DND-41 (cell line): Measurements from ENCODE around the gene IRF2BP1.

Experiments used
- ATAC-seq: fragments of 200-7000 bp; cut with Tn5 transposase; 3 replicates; pipeline ENCODE4 v1.9.1; 2021; ENCODE audit warnings: low read depth; ENCODE audit not compliant: insufficient read depth
- DNase-seq: peaks from one replicate; pipeline ENCODE4 v3.0.0-alpha.2; 2020
- H2AFZ ChIP-seq: 2 replicates; pipeline ENCODE4 v1.6.0; 2012; ENCODE audit warnings: low read depth, low read length
- H3K27ac ChIP-seq: 2 replicates; pipeline ENCODE4 v1.5.1; 2012; ENCODE audit warnings: low read length, inconsistent platforms
- H3K27me3 ChIP-seq: fragments of 200-600 bp; sonication (generic); 2 replicates; pipeline ENCODE4 v1.6.0; 2012; ENCODE audit warnings: low read length, mild to moderate bottlenecking, inconsistent platforms; ENCODE audit not compliant: insufficient read depth, poor library complexity
- H3K36me3 ChIP-seq: 2 replicates; pipeline ENCODE4 v1.5.1; 2012; ENCODE audit warnings: low read length, inconsistent platforms; ENCODE audit not compliant: insufficient read depth
- H3K4me1 ChIP-seq: 2 replicates; pipeline ENCODE4 v1.5.1; 2012; ENCODE audit warnings: mild to moderate bottlenecking, low read length; ENCODE audit not compliant: insufficient read depth
- H3K4me2 ChIP-seq: 2 replicates; pipeline ENCODE4 v1.6.0; 2012; ENCODE audit warnings: mild to moderate bottlenecking, moderate library complexity, low read length, inconsistent platforms; ENCODE audit not compliant: insufficient read depth
- H3K4me3 ChIP-seq, 2 experiments: fragments of 200-600 bp in 1 of 2; shearing (Covaris generic) in 1 of 2; 2 replicates each; pipeline ENCODE4 v1.5.1; 2012 to 2016; ENCODE audit warnings: inconsistent platforms in 2 of 2, low read length in 2 of 2, mild to moderate bottlenecking in 2 of 2, low read depth in 1 of 2, moderate library complexity in 1 of 2
- H3K79me2 ChIP-seq: 2 replicates; pipeline ENCODE4 v1.6.0; 2012; ENCODE audit warnings: low read length, inconsistent platforms; ENCODE audit not compliant: insufficient read depth
- H3K9ac ChIP-seq: 2 replicates; pipeline ENCODE4 v1.6.0; 2012; ENCODE audit warnings: low read depth, mild to moderate bottlenecking, inconsistent platforms, low read length, moderate library complexity
- H3K9me3 ChIP-seq: 2 replicates; pipeline ENCODE4 v1.5.1; 2012; ENCODE audit warnings: low read length, moderate library complexity, mild to moderate bottlenecking, inconsistent platforms; ENCODE audit not compliant: insufficient read depth, severe bottlenecking
- H4K20me1 ChIP-seq: 2 replicates; pipeline ENCODE4 v1.6.0; 2012; ENCODE audit warnings: low read length; ENCODE audit not compliant: insufficient read depth
- EZH2 ChIP-seq: IDR thresholded peaks from 3 replicates; pipeline ENCODE4 v1.6.1; 2012; ENCODE audit warnings: borderline replicate concordance, low read depth, mild to moderate bottlenecking, moderate library complexity, low read length, inconsistent platforms; ENCODE audit not compliant: severe bottlenecking
- TF ChIP-seq, protein P1 (sequence below): IDR thresholded peaks from 2 replicates; pipeline ENCODE4 v1.5.1; 2012; ENCODE audit warnings: borderline replicate concordance, low read length, moderate library complexity, mild to moderate bottlenecking; ENCODE audit not compliant: poor library complexity, severe bottlenecking; ENCODE audit errors: extremely low read depth

IRF2BP1 gene

DNA sequence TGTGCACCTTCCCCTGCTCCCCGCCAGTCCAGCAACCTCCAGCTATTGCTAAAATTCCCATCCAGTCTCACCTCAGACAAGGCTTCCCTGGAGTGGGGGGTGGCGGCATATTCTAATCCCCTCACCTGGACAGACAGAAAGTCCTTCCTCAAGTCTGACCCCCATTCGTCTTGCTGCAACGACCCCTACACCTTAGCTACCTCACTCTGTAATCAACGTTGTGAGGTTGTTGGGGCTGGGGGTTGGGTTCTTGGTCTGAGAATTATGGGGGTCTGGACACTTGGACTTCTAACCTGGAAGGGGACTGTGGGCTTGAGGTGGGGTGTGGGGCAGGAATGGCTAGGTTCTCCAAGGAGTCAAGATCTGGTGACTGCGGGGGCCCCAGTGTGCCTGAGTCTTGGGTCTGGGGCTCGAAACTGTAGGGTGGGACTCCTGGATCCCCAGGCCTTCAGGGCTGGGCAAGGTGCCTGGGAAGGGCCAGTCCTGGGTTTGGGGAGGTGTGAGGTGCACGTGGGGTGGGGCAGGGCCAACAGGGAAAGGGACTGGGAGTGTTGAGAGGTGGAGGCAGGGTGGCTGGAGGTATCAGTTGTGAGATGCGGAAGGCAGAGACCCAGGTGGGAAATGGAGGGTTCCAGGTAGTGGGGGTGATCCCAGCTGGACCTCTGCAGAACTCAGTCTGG is 20.5 kb downstream of the IRF2BP1 start:
- no peak overlapping the region for H3K27ac ChIP-seq
- H3K9me3 ChIP-seq, result no peaks in the 10 kb centered on the region
- DNase-seq (no peak), ATAC-seq (no peak)
- no peak overlapping the region for H3K4me3 ChIP-seq
- no peak overlapping the region for H3K9ac ChIP-seq
- 0 out of 2 replicates have a peak, but pooled peaks cover 5% of the 10 kb centered on the region for H3K36me3 ChIP-seq
- H3K4me2 ChIP-seq, result no peak overlapping the region
- no peaks in the 10 kb centered on the region for H3K27me3 ChIP-seq
- no peaks in the 10 kb centered on the region for H4K20me1 ChIP-seq
- TF ChIP-seq EZH2, result no peak
- TF ChIP-seq, protein P1, sequence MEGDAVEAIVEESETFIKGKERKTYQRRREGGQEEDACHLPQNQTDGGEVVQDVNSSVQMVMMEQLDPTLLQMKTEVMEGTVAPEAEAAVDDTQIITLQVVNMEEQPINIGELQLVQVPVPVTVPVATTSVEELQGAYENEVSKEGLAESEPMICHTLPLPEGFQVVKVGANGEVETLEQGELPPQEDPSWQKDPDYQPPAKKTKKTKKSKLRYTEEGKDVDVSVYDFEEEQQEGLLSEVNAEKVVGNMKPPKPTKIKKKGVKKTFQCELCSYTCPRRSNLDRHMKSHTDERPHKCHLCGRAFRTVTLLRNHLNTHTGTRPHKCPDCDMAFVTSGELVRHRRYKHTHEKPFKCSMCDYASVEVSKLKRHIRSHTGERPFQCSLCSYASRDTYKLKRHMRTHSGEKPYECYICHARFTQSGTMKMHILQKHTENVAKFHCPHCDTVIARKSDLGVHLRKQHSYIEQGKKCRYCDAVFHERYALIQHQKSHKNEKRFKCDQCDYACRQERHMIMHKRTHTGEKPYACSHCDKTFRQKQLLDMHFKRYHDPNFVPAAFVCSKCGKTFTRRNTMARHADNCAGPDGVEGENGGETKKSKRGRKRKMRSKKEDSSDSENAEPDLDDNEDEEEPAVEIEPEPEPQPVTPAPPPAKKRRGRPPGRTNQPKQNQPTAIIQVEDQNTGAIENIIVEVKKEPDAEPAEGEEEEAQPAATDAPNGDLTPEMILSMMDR, result no peak
- H3K4me1 ChIP-seq, result peaks cover 26% of the 10 kb centered on the region
- no peak overlapping the region for H2AFZ ChIP-seq
- H3K79me2 ChIP-seq, result peaks cover 25% of the 10 kb centered on the region

DNA sequence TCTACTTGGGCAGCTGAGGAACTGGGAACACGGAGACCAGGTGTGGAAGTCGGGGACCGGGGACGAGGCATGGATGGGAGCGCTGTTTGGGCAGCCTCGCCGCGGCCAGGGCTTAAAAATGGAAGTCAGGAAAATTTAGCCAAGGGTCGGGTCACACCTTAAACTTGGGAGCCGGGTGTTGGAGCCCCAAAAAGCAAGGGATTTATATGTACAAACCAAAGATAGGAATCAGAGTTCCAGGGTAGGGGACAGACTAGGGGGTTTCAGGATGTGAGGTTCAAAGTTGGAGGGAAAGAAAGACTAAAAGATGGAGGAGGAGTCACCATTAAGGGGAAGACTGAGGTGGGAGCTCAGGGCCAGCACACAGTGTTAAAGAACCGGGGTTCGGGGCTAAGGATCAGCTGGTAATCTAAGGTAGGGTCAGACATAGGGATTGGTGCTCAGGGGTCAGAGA is 21.3 kb downstream of the IRF2BP1 start:
- Histone ChIP-seq H3K4me3 (no peak overlapping the region), H3K27me3 (no peaks in the 10 kb centered on the region), H3K27ac (no peak overlapping the region), H3K9ac (no peak overlapping the region), H3K36me3 (peaks cover 12% of the 10 kb centered on the region), H4K20me1 (no peaks in the 10 kb centered on the region), H3K9me3 (no peaks in the 10 kb centered on the region), H3K4me2 (no peak overlapping the region), H3K4me1 (peaks cover 26% of the 10 kb centered on the region), H2AFZ (no peak overlapping the region), H3K79me2 (peaks cover 32% of the 10 kb centered on the region)
- no peak for DNase-seq
- ATAC-seq, result no peak
- no peak for TF ChIP-seq EZH2
- TF ChIP-seq, protein P1, result no peak

DNA sequence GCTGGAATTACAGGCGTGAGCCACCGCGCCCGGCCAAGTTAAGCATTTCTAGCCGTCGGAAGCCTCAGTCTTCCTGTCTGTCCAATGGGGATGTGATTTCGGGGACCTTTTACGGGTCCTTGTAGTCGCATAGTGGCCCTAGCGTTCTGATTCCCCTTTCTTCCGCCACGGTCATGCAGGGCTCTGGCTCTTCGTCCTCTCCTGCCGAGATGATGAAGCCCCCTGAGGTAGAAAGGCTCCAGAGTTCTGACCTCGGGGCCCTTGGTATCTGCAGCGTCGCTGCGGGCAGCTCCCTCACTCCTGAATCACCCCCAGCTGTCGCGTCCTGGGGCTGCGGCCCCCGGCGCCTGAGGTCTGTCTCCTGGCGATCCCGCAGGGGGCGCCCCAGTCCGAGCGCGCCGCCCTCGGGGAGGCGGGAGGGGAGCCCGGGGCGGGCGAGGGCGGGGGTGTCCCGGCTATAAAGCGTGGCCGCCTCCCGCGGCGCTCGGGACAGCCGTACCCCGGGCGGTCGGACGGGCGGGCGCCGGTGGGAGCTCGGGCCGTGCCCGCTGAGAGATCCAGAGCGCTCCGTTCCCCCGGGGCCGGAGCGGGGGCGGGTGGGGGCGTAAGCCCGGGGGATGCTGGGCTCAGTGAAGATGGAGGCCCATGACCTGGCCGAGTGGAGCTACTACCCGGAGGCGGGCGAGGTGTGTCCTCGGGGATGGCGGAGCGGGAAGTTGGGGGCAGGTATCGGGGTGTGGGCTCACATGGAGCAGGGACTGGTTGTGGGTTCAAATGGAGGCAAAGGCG is 21.9 kb downstream of the IRF2BP1 start, which contains the start of gene FOXA3:
FOXA3 (plus strand) TSS at position 487 of the 789 bp plus-strand sequence; CDS start at position 618, 131 bp downstream.
- Histone ChIP-seq H3K9me3 (no peaks in the 10 kb centered on the region), H3K9ac (peak within 1 kb of the TSS; percentile 51), H3K79me2 (peaks cover 37% of the 10 kb centered on the region), H3K4me3 (peak within 1 kb of the TSS; percentile 27 to 74; a peak in 3 of 4 replicates), H3K4me2 (peak within 1 kb of the TSS; percentile 77), H3K27me3 (no peaks in the 10 kb centered on the region), H3K36me3 (peaks cover 18% of the 10 kb centered on the region), H2AFZ (peak within 1 kb of the TSS; percentile 93), H3K27ac (peak within 1 kb of the TSS; percentile 61), H4K20me1 (no peaks in the 10 kb centered on the region), H3K4me1 (peaks cover 26% of the 10 kb centered on the region)
- no peak for DNase-seq
- ATAC-seq, result no peak
- TF ChIP-seq EZH2, result no peak
- TF ChIP-seq, protein P1, result peak; percentile 18
